ENCODE data around the gene ZSCAN5A. TPM values are rescaled to one million over a fixed set of nuclear protein-coding genes. Genes with fewer than 3 reads are reported as not detected.

ZSCAN5A gene
- total and polyA plus RNA-seq, 10 of the 15 experiments (the other 5 are each of a cell fraction or from before 2014, with no cell fraction given) = 5.5 to 12.0 (median 8.7) TPM

GRCh38 chr19:56333506-56333905, 18.9 kb upstream of the ZSCAN5A start (continued):
- TF ChIP-seq ZBTB11 (CRISPR knock-in tag; IDR thresholded peaks at IDR 0.05) = no peak
- TF ChIP-seq CTCF (IDR thresholded peaks at IDR 0.05 in 2 of 3, conservative IDR thresholded peaks at IDR 0.05 in 1 of 3; ENCODE audit: control insufficient read depth in 2 of 3, extremely low read depth in 1 of 3, insufficient read depth in 1 of 3, low read depth in 3 of 3, low read length in 3 of 3) = peak; percentile 65 to 81 (median 69); a peak in 5 of 6 replicates
- TF ChIP-seq BACH1 (IDR thresholded peaks at IDR 0.05; ENCODE audit: borderline replicate concordance) = no peak
- TF ChIP-seq, protein P1, sequence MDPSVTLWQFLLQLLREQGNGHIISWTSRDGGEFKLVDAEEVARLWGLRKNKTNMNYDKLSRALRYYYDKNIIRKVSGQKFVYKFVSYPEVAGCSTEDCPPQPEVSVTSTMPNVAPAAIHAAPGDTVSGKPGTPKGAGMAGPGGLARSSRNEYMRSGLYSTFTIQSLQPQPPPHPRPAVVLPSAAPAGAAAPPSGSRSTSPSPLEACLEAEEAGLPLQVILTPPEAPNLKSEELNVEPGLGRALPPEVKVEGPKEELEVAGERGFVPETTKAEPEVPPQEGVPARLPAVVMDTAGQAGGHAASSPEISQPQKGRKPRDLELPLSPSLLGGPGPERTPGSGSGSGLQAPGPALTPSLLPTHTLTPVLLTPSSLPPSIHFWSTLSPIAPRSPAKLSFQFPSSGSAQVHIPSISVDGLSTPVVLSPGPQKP (IDR thresholded peaks at IDR 0.05; ENCODE audit: low read depth, low read length) = no peak
- TF ChIP-seq NR2F1 (conservative IDR thresholded peaks at IDR 0.05) = no peak
- peak; percentile 94 for TF ChIP-seq RAD21 (IDR thresholded peaks at IDR 0.05; ENCODE audit: insufficient read depth, low read depth, low read length)

All from GM12878 (cell line).